NK-92 (cell line): ENCODE results near the gene DENND4C.
"Not testable (repeated sequence)": the region's sequence is repeated elsewhere in the genome, so short reads cannot be mapped to it uniquely, and the experiment has no call there.

Source experiments
- DNase-seq: peaks from one replicate; lab custom pipeline; 2025; ENCODE audit not compliant: unreplicated experiment; lab: John Stamatoyannopoulos, UW

DENND4C gene

DNA sequence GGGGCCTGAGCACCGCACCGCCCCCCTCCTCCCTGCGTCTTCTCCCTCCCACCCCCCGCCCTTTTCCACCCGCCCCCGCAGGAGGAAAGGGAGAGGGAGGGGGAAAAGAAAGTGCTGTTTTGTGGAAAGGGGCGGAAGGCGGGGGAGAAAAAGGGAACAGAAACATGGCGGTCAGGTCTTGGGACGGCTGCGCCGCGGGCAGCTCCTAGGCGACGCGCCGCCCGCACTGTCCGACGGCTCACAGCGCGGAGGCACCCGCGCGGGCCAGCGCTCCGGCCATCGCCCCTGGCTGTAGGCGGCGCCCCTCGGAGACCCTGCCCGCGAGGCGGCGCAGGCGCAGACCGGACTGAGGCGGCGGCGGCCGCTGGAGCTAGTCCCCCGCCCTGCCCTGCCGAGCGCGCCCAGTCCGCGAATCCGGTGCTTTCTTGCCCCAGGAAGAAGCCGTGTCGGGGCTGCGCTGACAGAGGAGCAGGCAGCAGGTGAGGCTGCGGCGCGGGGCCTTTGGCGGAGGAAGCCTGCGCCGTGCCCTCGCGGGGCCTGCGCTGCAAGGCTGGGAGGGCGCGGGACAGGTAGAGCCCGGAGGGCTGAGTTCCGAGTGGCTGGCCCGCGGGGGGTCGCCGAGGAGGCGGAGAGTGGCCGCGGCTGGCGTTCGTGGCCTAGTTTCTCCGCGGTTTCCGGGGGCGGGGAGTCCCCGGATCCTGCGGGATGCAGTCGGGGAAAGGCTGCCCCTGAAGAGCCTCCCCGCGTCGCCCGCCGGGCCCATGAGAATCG is at the start of gene DENND4C:
DENND4C (plus strand) TSS at position 339 of the 771 bp plus-strand sequence. CDS start 45,482 bp downstream, outside the sequence.
- DNase-seq = no peak

DNA sequence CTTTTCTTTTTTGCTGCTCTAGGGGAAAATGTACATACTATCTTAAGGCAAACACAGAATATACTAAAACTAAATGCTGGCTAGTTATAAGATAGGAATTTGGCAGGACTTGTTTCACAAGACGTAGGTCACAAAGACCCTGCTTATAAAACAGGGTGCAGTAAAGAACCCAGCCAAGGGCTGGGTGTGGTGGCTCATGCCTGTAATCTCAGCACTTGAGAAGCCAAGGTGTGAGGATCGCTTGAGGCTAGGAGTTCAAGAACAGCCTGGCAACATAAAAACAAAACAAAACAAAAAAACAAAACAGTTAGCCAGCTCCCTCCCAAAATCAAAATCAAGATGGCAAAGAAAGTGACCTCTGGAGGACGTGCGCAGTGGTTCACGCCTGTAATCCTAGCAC is 49.5 kb upstream of the DENND4C start:
- no peak for DNase-seq

DNA sequence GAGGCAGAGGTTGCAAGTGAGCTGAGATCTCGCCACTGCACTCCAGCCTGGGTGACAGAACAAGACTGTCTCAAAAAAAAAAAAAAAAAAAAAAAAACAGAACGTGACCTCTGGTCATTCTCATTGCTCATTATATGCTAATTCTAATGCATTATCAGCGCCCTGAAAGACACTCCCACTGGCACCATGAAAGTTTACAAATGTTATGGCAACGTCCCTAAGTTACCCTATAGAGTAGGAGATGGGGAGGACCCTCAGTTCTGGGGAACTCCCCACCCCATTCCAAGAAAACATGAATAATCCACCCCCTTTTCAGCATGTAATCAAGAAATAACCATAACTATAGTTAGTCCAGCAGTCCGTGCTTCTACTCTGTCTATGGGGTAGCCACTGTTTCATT is 48.9 kb upstream of the DENND4C start:
- no peak for DNase-seq

DNA sequence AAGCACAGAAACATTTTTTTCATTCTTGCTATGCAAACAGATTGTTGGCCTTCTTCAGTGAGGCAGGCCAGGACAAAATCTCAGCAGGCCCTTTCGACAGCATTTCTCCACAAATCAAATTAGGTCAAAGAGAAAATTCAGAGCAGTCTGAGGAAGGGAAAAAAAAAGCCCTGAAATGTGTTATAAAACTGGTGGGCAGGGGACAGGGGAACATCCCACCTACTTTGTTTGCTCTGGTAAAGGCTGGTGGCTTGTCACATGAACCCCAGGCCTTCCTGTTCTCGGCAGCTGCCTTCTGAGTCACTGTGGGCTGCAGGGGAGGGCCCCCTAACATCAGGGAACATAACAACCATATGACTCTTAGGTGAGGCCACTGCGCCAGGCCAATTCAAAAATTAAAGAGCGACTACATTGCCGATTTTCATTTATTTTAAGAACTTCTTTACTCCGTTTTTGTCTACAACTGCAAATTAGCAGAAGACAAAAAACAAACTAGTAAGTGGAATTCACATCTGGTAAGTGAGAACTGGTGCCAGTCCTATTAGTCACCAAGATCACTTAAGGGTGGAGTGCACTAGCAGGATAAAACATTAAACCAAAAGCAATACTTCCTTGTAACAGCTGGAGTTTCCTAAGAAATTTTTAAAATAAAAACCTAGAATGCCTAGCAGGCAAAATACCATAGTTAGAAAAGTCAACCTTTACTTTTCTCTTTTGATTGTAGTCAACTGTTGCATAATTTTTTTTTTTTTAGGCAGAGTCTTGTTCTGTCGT is 46.2 kb upstream of the DENND4C start:
- no peak for DNase-seq

GRCh38 chr9:19185191-19185590 is 45.3 kb upstream of the DENND4C start:
- no peak for DNase-seq

- DNase-seq = no peak
Measured at GRCh38 chr9:19186232-19186631, 44.3 kb upstream of the DENND4C start.

DNA sequence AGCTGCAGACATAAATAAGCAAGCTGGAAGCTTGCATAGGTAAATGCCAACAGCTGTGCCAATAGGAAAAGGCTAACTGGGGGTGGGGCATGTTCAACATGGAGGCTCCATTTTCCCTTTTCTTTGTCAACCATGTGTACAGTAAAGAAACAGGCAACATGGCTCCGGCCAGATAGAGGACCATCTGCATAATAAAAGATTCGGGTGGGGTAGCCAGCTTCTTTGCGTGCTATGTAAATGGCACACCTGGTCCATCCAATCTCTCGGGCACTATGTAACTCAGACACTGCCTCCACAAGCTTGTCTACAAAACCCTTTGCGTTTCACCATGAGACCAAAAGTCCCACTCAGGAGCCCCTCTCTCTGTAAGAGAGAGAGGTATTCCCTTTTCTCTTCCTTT is 41.7 kb upstream of the DENND4C start:
- DNase-seq = no peak

- no peak for DNase-seq
Measured at GRCh38 chr9:19192202-19193028, 38.1 kb upstream of the DENND4C start.

- no peak for DNase-seq
Measured at GRCh38 chr9:19193029-19193324, 37.5 kb upstream of the DENND4C start.

GRCh38 chr9:19193358-19193973 is 37.0 kb upstream of the DENND4C start:
- not testable (repeated sequence) for DNase-seq

DNA sequence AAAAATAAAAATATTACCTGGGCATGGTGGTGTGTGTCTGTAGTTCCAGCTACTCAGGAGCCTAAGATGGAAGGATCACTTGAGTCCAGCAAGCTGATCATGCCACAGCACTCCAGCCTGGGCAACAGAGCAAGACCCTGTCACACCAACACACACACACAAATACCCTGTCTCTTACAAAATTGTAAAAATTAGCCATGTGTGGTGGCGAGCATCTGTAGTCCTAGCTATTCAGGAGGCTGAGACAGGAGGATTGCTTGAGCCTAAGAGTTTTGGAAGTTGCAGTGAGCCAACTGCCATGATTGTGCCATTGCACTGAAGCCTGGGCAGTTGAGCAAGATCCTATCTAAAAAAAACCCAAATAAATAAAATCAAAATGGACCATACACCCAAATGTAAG is 32.1 kb upstream of the DENND4C start:
- no peak for DNase-seq

- DNase-seq = no peak
Measured at GRCh38 chr9:19199012-19199411, 31.5 kb upstream of the DENND4C start.

DNA sequence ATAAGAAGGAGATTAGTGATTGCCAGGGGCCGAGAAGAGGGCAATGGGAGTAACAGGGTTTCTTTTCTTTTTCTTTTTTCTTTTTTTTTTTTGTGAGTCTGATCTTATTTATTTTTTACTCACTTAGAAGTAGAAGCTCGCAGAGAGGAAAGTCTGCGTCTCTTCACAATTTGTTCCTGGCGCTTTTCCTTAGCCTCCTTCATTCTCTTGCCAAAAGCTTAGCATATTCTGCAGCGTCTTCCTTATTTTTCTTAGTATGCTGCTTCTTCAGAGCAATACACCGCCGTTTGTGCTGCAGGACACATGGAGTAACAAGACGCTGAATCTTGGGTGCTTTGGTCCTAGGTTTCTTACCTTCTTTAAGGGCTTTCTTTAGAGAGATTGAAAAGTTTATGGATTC is 30.3 kb upstream of the DENND4C start:
- DNase-seq = no peak

GRCh38 chr9:19201899-19202891 is 28.3 kb upstream of the DENND4C start:
- no peak for DNase-seq

GRCh38 chr9:19203058-19203457 is 27.4 kb upstream of the DENND4C start:
- DNase-seq = no peak

DNA sequence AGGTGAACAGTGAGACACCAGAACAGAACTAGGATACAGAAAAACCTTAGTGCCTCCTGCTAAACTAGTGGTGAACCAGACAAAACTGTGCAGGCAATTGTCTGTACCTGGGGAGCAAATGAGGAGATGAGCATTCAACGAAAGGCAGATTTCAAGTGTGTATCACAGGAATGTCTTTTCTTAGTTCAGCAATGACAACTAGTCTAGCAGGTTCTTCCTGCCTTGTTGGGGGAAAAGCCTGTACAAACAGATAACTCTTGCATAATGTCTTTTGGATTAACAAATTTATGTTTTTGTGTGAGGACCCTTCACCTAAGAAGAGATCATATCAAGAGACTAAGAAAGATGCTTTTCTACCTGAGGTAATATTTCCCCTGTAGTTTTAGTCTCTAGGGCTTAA is 21.8 kb upstream of the DENND4C start:
- no peak for DNase-seq

- no peak for DNase-seq
Measured at GRCh38 chr9:19209188-19209587, 21.3 kb upstream of the DENND4C start.

- no peak for DNase-seq
Measured at GRCh38 chr9:19213823-19214222, 16.7 kb upstream of the DENND4C start.

DNA sequence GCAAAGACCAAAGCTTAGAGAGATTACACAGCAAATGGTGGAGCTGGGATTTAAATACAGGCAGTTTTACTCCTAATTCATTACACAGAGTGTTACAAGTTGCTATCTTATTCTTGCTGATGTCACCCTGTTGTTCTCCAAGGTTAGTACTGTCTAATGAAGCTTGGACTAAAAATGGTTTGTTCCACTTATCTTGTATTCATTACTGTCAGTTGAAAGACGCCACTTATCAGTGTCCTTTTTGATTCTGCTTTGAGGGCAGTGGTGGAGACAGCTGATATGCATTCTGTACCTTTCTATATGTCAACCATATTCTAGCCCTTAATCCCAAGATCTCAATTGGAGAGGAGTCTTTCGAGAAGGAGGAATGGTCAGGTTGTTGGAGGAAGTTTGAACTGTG is 14.0 kb upstream of the DENND4C start:
- no peak for DNase-seq

DNA sequence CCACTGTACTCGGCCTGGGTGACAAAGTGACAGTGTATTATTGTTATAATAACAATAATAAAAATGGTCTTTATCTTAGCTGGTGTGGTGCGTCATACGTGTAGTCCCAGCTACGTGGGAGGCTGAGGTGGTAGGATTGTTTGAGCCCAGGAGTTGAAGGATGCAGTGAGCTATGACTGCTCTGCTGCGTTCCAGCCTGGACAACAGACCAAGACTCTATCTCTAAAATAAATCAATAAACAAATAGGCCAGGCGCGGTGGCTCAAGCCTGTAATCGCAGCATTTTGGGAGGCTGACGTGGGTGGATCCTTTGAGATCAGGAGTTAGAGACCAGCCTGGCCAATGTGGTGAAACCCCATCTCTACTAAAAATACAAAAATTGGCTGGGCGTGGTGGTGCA is 9.2 kb upstream of the DENND4C start:
- no peak for DNase-seq
